GM12874 (cell line): ENCODE results near the gene ZBTB24.

Source experiments
- CTCF ChIP-seq: IDR thresholded peaks from 2 replicates; pipeline ENCODE4 v1.5.1; 2011; ENCODE audit warnings: low read depth, mild to moderate bottlenecking, control low read depth, low read length, moderate library complexity; ENCODE audit not compliant: insufficient read depth

The ZBTB24 gene

GRCh38 chr6:109420751-109421150, 62.3 kb downstream of the ZBTB24 start:
- TF ChIP-seq CTCF, result no peak

- no peak for TF ChIP-seq CTCF
Measured at GRCh38 chr6:109417646-109418045, 65.4 kb downstream of the ZBTB24 start.
